ENCODE measurements around the gene HAPLN1. TPM values are rescaled to one million over a fixed set of nuclear protein-coding genes. Genes with fewer than 3 reads are reported as not detected.

Gene HAPLN1
- total RNA-seq, 4 donors from 2014 or later = not detected

DNA sequence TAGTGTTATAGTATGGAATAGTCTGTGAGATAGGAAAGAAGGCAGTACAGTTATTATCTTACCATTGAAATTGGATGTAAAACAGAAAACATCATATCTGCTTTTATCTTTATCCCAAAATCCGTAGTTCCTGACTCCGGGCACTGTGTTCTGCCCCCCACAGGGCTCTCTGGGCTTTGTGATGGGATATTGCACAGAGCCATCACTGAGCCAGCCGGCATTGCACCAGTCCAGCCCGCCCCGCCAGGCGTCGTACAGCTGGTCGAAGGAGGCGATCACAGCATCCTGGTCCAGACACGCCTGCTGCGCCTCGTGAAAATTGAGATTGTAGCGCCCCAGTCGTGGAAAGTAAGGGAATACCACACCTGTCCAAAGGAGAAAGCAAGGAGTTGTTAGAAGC is 76.4 kb downstream of the HAPLN1 start:
- H3K9me3 ChIP-seq = no peaks in the 10 kb centered on the region
- in situ Hi-C loops (cut with MboI; ENCODE audit: low sequenced_read_pairs in 4 of 4) (no loop called here), intact Hi-C loops (cut with DNase I; ENCODE audit: low total_unique reads) (no loop called here)
- H3K27me3 ChIP-seq = no peaks in the 10 kb centered on the region
- H3K4me3 ChIP-seq = no peak overlapping the region
- TF ChIP-seq POLR2A (IDR thresholded peaks at IDR 0.05) = no peak
- TF ChIP-seq, protein P1, sequence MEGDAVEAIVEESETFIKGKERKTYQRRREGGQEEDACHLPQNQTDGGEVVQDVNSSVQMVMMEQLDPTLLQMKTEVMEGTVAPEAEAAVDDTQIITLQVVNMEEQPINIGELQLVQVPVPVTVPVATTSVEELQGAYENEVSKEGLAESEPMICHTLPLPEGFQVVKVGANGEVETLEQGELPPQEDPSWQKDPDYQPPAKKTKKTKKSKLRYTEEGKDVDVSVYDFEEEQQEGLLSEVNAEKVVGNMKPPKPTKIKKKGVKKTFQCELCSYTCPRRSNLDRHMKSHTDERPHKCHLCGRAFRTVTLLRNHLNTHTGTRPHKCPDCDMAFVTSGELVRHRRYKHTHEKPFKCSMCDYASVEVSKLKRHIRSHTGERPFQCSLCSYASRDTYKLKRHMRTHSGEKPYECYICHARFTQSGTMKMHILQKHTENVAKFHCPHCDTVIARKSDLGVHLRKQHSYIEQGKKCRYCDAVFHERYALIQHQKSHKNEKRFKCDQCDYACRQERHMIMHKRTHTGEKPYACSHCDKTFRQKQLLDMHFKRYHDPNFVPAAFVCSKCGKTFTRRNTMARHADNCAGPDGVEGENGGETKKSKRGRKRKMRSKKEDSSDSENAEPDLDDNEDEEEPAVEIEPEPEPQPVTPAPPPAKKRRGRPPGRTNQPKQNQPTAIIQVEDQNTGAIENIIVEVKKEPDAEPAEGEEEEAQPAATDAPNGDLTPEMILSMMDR (IDR thresholded peaks at IDR 0.05 in 4 of 5, conservative IDR thresholded peaks at IDR 0.05 in 1 of 5) = no peak
- H3K4me1 ChIP-seq = no peaks in the 10 kb centered on the region
- ATAC-seq = no peak
- DNase-seq = no peak
- no peaks in the 10 kb centered on the region for H3K36me3 ChIP-seq
- H3K27ac ChIP-seq = no peak overlapping the region

DNA sequence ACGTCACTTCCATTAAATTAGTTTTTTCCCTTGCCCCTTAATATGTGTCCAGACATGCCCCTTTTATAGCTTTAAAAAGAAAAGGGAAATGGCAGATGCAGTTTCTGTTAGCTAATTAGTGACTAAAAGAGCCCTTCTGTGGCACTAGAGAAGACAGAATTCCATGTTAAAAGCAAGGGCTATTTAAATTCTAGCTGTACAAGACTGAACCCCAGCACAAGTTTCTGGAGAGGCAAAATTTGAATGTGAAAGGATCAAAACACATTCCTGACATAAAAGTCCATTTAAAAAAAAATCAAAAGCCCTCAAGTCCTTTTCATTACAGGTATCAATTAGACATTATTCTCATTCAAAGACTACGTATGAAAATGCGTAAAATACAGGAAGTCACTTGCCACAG is 78.7 kb downstream of the HAPLN1 start:
- TF ChIP-seq, protein P1 (IDR thresholded peaks at IDR 0.05 in 4 of 5, conservative IDR thresholded peaks at IDR 0.05 in 1 of 5) = no peak
- no peak for TF ChIP-seq POLR2A (IDR thresholded peaks at IDR 0.05)
- in situ Hi-C loops (cut with MboI; ENCODE audit: low sequenced_read_pairs in 4 of 4) = no loop called here
- ATAC-seq (no peak), DNase-seq (no peak)
- Histone ChIP-seq H3K9me3 (no peaks in the 10 kb centered on the region), H3K27me3 (no peaks in the 10 kb centered on the region), H3K4me3 (no peak overlapping the region), H3K4me1 (no peaks in the 10 kb centered on the region), H3K27ac (no peak overlapping the region), H3K36me3 (no peaks in the 10 kb centered on the region)
- intact Hi-C loops (cut with DNase I; ENCODE audit: low total_unique reads) = no loop called here

DNA sequence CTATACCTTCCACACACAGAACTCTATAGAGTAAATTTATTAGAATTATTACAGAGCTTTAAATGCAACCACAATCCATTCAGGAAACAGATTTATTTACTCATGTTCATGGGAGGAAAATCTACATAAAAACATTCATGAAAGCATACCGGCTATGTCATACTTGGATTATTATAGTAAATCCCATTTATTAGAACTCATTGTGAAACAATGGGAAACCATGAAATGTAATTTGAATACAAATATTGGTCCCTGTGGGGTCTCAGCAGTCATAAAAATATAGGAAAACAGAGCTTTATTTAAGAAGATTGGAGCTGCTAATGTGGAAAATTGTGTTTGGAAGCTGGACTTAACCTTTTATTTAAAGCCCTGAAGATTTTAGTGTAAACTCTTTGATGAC is 80.7 kb downstream of the HAPLN1 start:
- no peak for TF ChIP-seq POLR2A (IDR thresholded peaks at IDR 0.05)
- TF ChIP-seq, protein P1 (IDR thresholded peaks at IDR 0.05 in 4 of 5, conservative IDR thresholded peaks at IDR 0.05 in 1 of 5) = no peak

DNA sequence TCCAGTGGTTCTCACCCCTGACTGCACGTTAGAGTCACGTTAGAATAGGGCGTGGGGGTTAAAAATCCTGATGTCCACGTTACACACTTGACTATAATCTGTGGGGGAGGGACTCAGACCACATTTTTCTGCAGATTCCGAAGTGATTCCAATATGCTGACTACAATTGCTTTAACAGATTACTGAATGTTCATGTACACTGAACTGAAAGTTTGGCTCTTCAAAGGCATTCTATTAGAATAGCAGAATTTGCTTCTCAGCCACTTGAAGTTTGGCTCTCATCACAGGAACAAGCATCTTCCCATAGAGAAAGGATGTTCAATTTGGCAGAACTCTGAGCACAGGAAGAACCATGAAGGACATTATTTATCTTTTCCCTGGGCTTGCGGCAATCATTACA is 84.5 kb downstream of the HAPLN1 start:
- H3K4me1 ChIP-seq = no peaks in the 10 kb centered on the region
- no peak overlapping the region for H3K4me3 ChIP-seq
- H3K36me3 ChIP-seq = no peaks in the 10 kb centered on the region
- in situ Hi-C loops (cut with MboI; ENCODE audit: low sequenced_read_pairs in 4 of 4) = no loop called here
- intact Hi-C loops (cut with DNase I; ENCODE audit: low total_unique reads) = no loop called here
- DNase-seq (no peak), ATAC-seq (no peak)
- H3K27me3 ChIP-seq = no peaks in the 10 kb centered on the region
- H3K27ac ChIP-seq = no peak overlapping the region
- TF ChIP-seq, protein P1 (IDR thresholded peaks at IDR 0.05 in 4 of 5, conservative IDR thresholded peaks at IDR 0.05 in 1 of 5) = no peak
- TF ChIP-seq POLR2A (IDR thresholded peaks at IDR 0.05) = no peak
- H3K9me3 ChIP-seq = no peaks in the 10 kb centered on the region

More for the DNA sequence above, 80.7 kb downstream of the HAPLN1 start:
- in situ Hi-C loops (cut with MboI; ENCODE audit: low sequenced_read_pairs in 4 of 4) (no loop called here), intact Hi-C loops (cut with DNase I; ENCODE audit: low total_unique reads) (no loop called here)
- Histone ChIP-seq H3K27me3 (no peaks in the 10 kb centered on the region), H3K4me1 (no peaks in the 10 kb centered on the region), H3K4me3 (no peak overlapping the region), H3K36me3 (no peaks in the 10 kb centered on the region), H3K9me3 (no peaks in the 10 kb centered on the region), H3K27ac (no peak overlapping the region)
- ATAC-seq (no peak), DNase-seq (no peak)

- no peaks in the 10 kb centered on the region for H3K36me3 ChIP-seq
- TF ChIP-seq POLR2A (IDR thresholded peaks at IDR 0.05) = no peak
- TF ChIP-seq, protein P1 (IDR thresholded peaks at IDR 0.05 in 4 of 5, conservative IDR thresholded peaks at IDR 0.05 in 1 of 5) = no peak
- no peaks in the 10 kb centered on the region for H3K9me3 ChIP-seq
- intact Hi-C loops (cut with DNase I; ENCODE audit: low total_unique reads) (no loop called here), in situ Hi-C loops (cut with MboI; ENCODE audit: low sequenced_read_pairs in 4 of 4) (no loop called here)
- ATAC-seq (no peak), DNase-seq (no peak)
- no peak overlapping the region for H3K27ac ChIP-seq
- no peaks in the 10 kb centered on the region for H3K4me1 ChIP-seq
- no peaks in the 10 kb centered on the region for H3K27me3 ChIP-seq
- no peak overlapping the region for H3K4me3 ChIP-seq
Measured at GRCh38 chr5:83633285-83633684, 87.4 kb downstream of the HAPLN1 start.

Data from gastrocnemius medialis (tissue), 4 donors.